Central memory CD8-positive, alpha-beta T cell (primary cell): ENCODE data around the gene CFAP90.

Experiments used
- ATAC-seq: fragments of 150-1000 bp; cut with Tn5 transposase; replicated peaks from 2 replicates; pipeline ENCODE4 v1.10.0; 2022; ENCODE audit warnings: mild to moderate bottlenecking, moderate FRiP score, moderate number of reproducible peaks; ENCODE audit not compliant: poor library complexity, severe bottlenecking; ENCODE audit errors: extremely low read depth
- DNase-seq, 2 donors: peaks; one replicate each; pipeline ENCODE4 v3.0.0; 2021; ENCODE audit warnings: low spot score in 2 of 2
- H3K27ac Mint-ChIP-seq: one replicate; pipeline ENCODE4 v1.8.0; 2022; ENCODE audit warnings: low read depth, mild to moderate bottlenecking, moderate library complexity, mixed read lengths
- H3K27me3 Mint-ChIP-seq: one replicate; pipeline ENCODE4 v1.8.0; 2022; ENCODE audit warnings: mixed read lengths
- H3K36me3 Mint-ChIP-seq: one replicate; pipeline ENCODE4 v1.8.0; 2022; ENCODE audit warnings: mild to moderate bottlenecking, moderate library complexity, mixed read lengths; ENCODE audit not compliant: insufficient read depth
- H3K4me1 Mint-ChIP-seq: one replicate; pipeline ENCODE4 v1.8.0; 2022; ENCODE audit warnings: mixed read lengths
- H3K4me3 Mint-ChIP-seq: one replicate; pipeline ENCODE4 v1.8.0; 2022; ENCODE audit warnings: mild to moderate bottlenecking, moderate library complexity, mixed read lengths
- H3K9me3 Mint-ChIP-seq: one replicate; pipeline ENCODE4 v1.8.0; 2022; ENCODE audit warnings: mixed read lengths

The CFAP90 gene

DNA sequence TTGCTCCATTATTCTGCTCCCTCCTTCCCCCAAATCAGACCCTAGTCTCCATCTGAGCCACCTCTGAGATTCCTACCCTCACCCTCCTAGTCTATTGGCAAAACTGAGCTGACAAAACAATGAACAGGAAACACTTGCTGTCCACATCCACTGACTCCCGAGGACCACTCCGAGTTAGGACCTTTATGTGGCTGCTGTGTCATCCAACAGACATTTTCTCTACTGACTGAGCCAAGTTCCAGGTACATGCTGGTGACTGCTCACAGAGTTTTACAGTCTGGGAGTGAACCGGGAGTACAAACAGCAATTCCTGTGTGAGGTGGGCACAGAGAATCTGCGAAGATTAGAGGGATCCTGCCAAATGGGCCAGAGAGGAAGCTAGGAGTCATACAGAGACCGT, 39.2 kb downstream of the CFAP90 start:
- DNase-seq (no peak), ATAC-seq (no peak)
- Mint-ChIP-seq H3K36me3 (peaks cover 5% of the 10 kb centered on the region), H3K4me1 (peaks cover 8% of the 10 kb centered on the region), H3K4me3 (no peak overlapping the region), H3K27me3 (peaks cover 78% of the 10 kb centered on the region), H3K9me3 (no peaks in the 10 kb centered on the region), H3K27ac (no peak overlapping the region)

DNA sequence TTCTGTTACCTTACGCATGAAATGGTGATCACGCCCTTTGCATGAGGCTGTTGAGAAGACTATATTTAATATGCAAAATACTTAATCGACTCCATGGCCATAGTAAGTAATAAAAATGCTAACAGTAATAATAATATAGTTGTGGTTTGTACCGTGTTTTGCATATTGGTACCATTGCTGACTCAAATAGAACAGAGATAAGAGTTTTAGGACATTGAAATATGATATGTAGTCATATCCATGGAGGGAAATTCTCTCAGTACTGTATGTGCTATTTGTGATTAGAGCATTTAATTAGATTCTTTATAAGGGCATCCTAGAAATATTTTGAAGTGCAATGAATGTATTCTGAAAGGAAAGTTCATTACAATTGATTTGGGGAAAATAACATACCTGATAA, 41.9 kb downstream of the CFAP90 start:
- H3K9me3 Mint-ChIP-seq: no peaks in the 10 kb centered on the region
- peaks cover 3% of the 10 kb centered on the region for H3K36me3 Mint-ChIP-seq
- no peak for ATAC-seq
- H3K4me1 Mint-ChIP-seq: no peaks in the 10 kb centered on the region
- no peak overlapping the region for H3K4me3 Mint-ChIP-seq
- DNase-seq: no peak
- H3K27ac Mint-ChIP-seq: no peak overlapping the region
- H3K27me3 Mint-ChIP-seq: peaks cover 51% of the 10 kb centered on the region

DNA sequence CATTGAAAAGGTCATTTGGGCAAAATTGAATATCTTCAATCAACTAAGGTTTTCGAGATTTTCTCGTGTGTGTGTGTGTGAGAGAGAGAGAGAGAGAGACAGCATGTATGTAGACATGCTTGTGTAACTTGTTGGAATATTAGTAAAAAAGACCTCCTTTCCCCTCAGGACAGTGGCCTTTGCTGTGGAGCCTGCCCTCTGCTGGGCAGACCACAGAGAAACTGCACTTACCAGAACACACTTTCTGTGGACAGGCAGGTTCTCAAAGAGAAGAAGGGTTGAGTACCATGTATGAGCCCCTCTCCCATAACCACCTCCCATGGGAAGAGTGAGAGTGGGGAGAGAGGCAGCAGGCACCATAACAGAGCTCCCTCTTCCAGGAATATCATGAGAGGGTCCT, 45.6 kb downstream of the CFAP90 start:
- H3K27ac Mint-ChIP-seq: no peak overlapping the region
- no peak overlapping the region for H3K4me3 Mint-ChIP-seq
- H3K36me3 Mint-ChIP-seq: peaks cover under 1% of the 10 kb centered on the region
- H3K9me3 Mint-ChIP-seq: no peaks in the 10 kb centered on the region
- no peak for DNase-seq
- H3K27me3 Mint-ChIP-seq: peaks cover 22% of the 10 kb centered on the region
- no peak for ATAC-seq
- no peaks in the 10 kb centered on the region for H3K4me1 Mint-ChIP-seq

DNA sequence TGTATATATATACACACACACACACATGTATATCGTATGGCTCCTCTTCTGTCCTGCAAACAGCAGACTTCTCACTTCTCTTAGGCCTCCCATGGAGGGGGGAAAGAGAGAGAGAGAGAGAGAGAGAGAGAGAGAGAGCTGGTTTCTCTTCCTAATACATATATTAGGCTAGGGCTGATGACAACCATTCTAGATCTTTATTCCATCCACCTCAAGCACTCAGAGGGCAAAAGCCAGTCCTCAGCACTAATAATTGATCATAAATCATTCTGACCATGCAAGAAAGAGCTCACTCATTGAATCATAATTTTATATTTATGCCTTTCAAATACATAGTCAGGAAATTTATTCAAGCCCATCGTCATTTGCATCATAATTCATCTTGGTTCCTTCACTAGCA, 47.0 kb downstream of the CFAP90 start:
- peaks cover 29% of the 10 kb centered on the region for H3K27me3 Mint-ChIP-seq
- H3K27ac Mint-ChIP-seq: no peak overlapping the region
- ATAC-seq: no peak
- no peak overlapping the region for H3K4me3 Mint-ChIP-seq
- no peak for DNase-seq
- no peaks in the 10 kb centered on the region for H3K36me3 Mint-ChIP-seq
- no peaks in the 10 kb centered on the region for H3K9me3 Mint-ChIP-seq
- H3K4me1 Mint-ChIP-seq: no peaks in the 10 kb centered on the region

DNA sequence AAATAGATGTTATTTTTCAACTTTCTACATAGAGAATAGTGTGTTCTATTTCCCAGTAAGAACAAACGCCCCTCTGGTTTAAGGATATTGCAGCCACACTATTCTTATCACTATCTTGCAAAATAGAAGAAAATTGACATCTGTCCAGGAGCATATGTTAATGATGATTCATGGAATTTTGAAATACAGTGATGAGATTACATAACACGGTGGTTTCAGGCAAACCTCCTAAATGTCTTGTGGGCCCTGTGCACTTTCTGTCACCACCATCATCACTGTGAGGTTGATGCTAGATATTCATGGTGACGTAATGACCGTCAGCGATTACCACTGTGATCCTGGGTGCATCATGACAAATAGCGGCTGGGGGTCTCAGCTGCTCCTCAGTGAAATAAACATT, 48.1 kb downstream of the CFAP90 start:
- ATAC-seq (no peak), DNase-seq (no peak)
- Mint-ChIP-seq H3K27ac (no peak overlapping the region), H3K9me3 (no peaks in the 10 kb centered on the region), H3K36me3 (no peaks in the 10 kb centered on the region), H3K4me3 (no peak overlapping the region), H3K4me1 (no peaks in the 10 kb centered on the region), H3K27me3 (peaks cover 28% of the 10 kb centered on the region)

DNA sequence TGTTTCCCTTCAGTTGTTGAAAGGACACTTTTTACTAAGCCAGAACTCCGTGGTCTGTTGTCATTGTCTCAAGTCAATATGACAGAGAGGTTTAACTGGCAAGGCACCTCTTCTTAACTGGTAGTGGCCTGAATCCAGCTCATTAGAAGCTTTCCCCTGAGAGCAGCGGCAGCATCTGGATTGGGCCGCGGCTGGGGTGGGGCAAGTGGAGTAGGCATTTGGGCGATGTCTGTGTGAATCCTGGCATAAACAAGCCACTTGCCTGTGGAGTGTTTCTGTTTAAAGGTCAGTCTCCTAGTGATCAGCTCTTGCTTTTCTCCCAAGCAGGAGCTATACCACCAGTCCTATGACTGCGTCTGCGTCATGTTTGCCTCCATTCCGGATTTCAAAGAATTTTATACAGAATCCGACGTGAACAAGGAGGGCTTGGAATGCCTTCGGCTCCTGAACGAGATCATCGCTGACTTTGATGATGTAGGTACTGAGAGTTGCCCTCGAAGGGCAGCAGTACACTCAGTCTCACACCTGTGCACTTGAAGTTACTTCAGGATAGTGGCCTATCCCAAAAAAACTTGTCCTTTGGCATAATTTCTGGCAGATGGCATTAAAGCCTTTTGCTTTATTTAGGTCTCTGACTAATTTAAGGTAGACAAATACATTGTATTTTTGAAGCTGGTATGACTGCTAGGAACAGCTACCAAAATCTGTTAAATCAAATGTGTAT, 48.9 kb downstream of the CFAP90 start:
- ATAC-seq (no peak), DNase-seq (no peak)
- Mint-ChIP-seq H3K27me3 (peaks cover 28% of the 10 kb centered on the region), H3K4me1 (no peaks in the 10 kb centered on the region), H3K27ac (no peak overlapping the region), H3K9me3 (no peaks in the 10 kb centered on the region), H3K36me3 (no peaks in the 10 kb centered on the region), H3K4me3 (no peak overlapping the region)

GRCh38 chr5:7795306-7795705, 55.6 kb downstream of the CFAP90 start:
- ATAC-seq (no peak), DNase-seq (no peak)
- no peaks in the 10 kb centered on the region for H3K4me1 Mint-ChIP-seq
- no peaks in the 10 kb centered on the region for H3K36me3 Mint-ChIP-seq
- no peak overlapping the region for H3K4me3 Mint-ChIP-seq
- H3K27me3 Mint-ChIP-seq: peaks cover 45% of the 10 kb centered on the region
- H3K9me3 Mint-ChIP-seq: no peaks in the 10 kb centered on the region
- no peak overlapping the region for H3K27ac Mint-ChIP-seq

DNA sequence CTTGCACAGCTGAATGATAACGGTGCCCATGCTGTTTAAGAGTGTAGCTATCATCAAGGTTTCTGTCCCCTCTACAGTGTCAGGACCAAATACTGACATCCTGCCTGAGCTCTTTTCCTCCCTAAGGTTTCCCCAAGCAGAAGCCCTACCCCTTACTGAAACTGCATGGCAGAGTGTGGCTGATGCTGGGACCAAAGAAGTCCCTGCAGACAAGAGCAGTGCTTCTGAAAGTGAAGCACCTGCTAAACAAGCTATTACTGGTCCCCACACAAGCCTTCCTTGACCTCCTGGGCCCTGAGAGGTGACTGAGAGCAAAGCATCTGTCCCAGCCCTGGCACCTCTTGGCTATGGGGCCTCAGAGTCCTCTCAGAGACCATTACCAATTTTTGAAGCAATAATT, 56.1 kb downstream of the CFAP90 start:
- ATAC-seq: no peak

DNA sequence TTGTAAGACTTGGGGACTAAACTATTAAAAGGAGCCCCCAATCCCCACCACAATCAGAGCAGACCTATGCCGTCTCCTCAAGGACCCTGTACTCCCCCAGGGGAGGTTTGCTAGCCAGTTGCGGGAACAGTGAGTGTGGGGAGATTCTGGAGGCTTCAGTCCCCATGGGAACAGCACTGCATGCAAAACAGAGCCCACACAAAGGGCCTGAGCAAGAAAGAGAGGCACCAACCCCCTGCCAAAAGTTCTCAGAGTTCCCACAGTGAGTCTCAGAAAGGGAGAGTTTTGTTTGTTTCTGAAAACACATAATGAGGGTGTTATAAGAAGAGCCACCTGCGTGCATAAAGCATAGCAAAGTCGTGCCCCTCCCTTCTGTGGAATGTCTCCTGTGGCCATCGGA, 56.6 kb downstream of the CFAP90 start:
- Mint-ChIP-seq H3K27me3 (peaks cover 42% of the 10 kb centered on the region), H3K9me3 (no peaks in the 10 kb centered on the region), H3K4me1 (no peaks in the 10 kb centered on the region), H3K4me3 (no peak overlapping the region), H3K36me3 (no peaks in the 10 kb centered on the region), H3K27ac (no peak overlapping the region)
- DNase-seq (no peak), ATAC-seq (no peak)

More for the DNA sequence above, 56.1 kb downstream of the CFAP90 start:
- no peaks in the 10 kb centered on the region for H3K9me3 Mint-ChIP-seq
- H3K27me3 Mint-ChIP-seq: peaks cover 46% of the 10 kb centered on the region
- no peak overlapping the region for H3K4me3 Mint-ChIP-seq
- no peak overlapping the region for H3K27ac Mint-ChIP-seq
- no peaks in the 10 kb centered on the region for H3K4me1 Mint-ChIP-seq
- DNase-seq: no peak
- H3K36me3 Mint-ChIP-seq: no peaks in the 10 kb centered on the region

DNA sequence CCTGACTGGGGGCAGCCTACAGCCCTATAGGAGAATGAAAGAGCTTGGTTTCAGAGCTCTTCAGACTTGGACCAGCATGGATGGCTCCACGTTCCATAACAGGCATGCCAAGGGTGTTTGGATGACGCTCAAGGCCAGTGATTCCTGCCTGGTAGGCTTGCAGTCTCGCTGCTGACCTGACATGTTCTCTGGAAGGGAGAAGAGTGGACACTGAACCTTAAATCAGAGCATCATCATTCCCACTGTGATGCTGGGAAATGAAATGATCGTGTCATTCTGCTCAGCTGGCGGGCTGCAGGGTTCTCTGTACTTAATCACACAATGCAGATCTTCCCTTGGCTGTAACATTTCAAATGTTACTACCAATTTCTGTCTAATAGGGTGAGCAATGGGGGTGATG, 57.0 kb downstream of the CFAP90 start:
- Mint-ChIP-seq H3K27ac (no peak overlapping the region), H3K4me3 (no peak overlapping the region), H3K4me1 (no peaks in the 10 kb centered on the region), H3K27me3 (peaks cover 39% of the 10 kb centered on the region), H3K9me3 (no peaks in the 10 kb centered on the region), H3K36me3 (no peaks in the 10 kb centered on the region)
- DNase-seq (no peak), ATAC-seq (no peak)

- no peak for ATAC-seq
- Mint-ChIP-seq H3K4me3 (no peak overlapping the region), H3K9me3 (no peaks in the 10 kb centered on the region), H3K27ac (no peak overlapping the region), H3K27me3 (peaks cover 47% of the 10 kb centered on the region), H3K36me3 (no peaks in the 10 kb centered on the region), H3K4me1 (no peaks in the 10 kb centered on the region)
- DNase-seq: no peak
Measured at GRCh38 chr5:7789567-7789966, 61.4 kb downstream of the CFAP90 start.

DNA sequence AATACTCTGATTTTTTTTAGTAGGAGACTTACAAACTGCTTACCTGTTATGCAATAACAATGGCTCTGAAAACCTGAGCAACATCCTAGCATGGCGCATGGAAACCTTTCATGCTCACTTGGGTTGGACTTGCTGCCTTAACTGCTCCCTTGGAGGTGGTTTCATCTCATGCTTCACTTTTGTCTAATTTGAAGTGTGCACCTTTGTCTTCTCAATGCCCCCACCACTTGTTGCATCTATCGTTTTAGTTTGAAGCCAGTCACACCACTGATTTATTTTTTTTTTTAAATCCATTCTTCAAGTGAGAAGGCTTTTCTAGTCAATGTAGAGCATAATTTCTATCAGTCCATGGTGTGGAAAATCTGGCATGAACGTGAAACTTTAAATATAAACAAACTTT, 63.2 kb downstream of the CFAP90 start:
- DNase-seq (no peak), ATAC-seq (no peak)
- no peak overlapping the region for H3K27ac Mint-ChIP-seq
- H3K27me3 Mint-ChIP-seq: peaks cover 57% of the 10 kb centered on the region
- no peaks in the 10 kb centered on the region for H3K4me1 Mint-ChIP-seq
- no peaks in the 10 kb centered on the region for H3K9me3 Mint-ChIP-seq
- H3K4me3 Mint-ChIP-seq: no peak overlapping the region
- H3K36me3 Mint-ChIP-seq: no peaks in the 10 kb centered on the region

GRCh38 chr5:7784683-7785380, 66.1 kb downstream of the CFAP90 start:
- peaks cover 3% of the 10 kb centered on the region for H3K4me1 Mint-ChIP-seq
- H3K27ac Mint-ChIP-seq: no peak overlapping the region
- no peak overlapping the region for H3K4me3 Mint-ChIP-seq
- no peaks in the 10 kb centered on the region for H3K36me3 Mint-ChIP-seq
- H3K27me3 Mint-ChIP-seq: peaks cover 58% of the 10 kb centered on the region
- peaks cover 4% of the 10 kb centered on the region for H3K9me3 Mint-ChIP-seq
- ATAC-seq (no peak), DNase-seq (no peak)
